Chondrocyte (in vitro differentiated cells): ENCODE data around the gene GTPBP4. TPM values are rescaled to one million over a fixed set of nuclear protein-coding genes. Genes with fewer than 3 reads are reported as not detected.

Experiments used
- DNase-seq: peaks from one replicate; pipeline ENCODE4 v3.0.0; 2021; ENCODE audit warnings: mixed read lengths, low spot score
- H3K27ac Mint-ChIP-seq: one replicate; pipeline ENCODE4 v1.8.0; 2021; ENCODE audit warnings: mild to moderate bottlenecking, moderate library complexity, mixed read lengths; ENCODE audit not compliant: unreplicated experiment
- H3K27me3 Mint-ChIP-seq: 2 replicates; pipeline ENCODE4 v1.8.0; 2021; ENCODE audit warnings: low read depth, mixed read lengths
- H3K36me3 Mint-ChIP-seq: 2 replicates; pipeline ENCODE4 v1.8.0; 2021; ENCODE audit warnings: low read depth, mixed read lengths
- H3K4me1 Mint-ChIP-seq: 2 replicates; pipeline ENCODE4 v1.8.0; 2021; ENCODE audit warnings: low read depth, mild to moderate bottlenecking, mixed read lengths
- H3K4me3 Mint-ChIP-seq: one replicate; pipeline ENCODE4 v1.8.0; 2021; ENCODE audit warnings: mild to moderate bottlenecking, moderate library complexity, mixed read lengths; ENCODE audit not compliant: unreplicated experiment
- H3K9me3 Mint-ChIP-seq: 2 replicates; pipeline ENCODE4 v1.8.0; 2021; ENCODE audit warnings: low read depth, mixed read lengths
- total RNA-seq: library from RNA; stranded (reverse); gene quantifications from 3 replicates; pipeline ENCODE4 v1.2.1, GENCODE V29; 2021
- TF ChIP-seq, protein P1 (sequence below): fragments of 200-600 bp; sonication (generic); IDR thresholded peaks from 2 replicates; pipeline ENCODE4 v1.5.0; 2021; ENCODE audit warnings: antibody characterized with exemption, mild to moderate bottlenecking, moderate library complexity

The GTPBP4 gene
- total RNA-seq, 1 donor from 2014 or later = 48.5 TPM

DNA sequence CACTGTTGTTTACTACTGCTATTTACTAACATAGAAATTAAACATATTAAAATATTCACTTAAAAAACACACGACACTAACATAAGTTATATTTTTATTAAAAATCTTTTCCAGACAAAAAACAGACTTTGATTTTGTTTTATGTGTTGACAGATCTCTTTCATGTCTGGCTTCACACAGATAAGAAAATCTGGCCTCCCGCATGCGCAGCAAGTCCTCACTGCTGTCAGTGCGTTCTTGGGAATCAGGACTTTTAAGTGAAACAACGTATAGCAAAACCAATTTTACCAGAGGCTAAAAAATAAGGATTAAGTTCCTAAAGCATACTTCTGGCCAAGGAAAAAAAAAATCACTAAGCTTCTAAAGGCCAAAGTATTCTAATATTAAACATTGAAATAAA is 61.9 kb downstream of the GTPBP4 start:
- Mint-ChIP-seq H3K4me3 (peak overlapping the region; percentile 93), H3K36me3 (no peaks in the 10 kb centered on the region), H3K27ac (peak overlapping the region; percentile 99), H3K27me3 (no peaks in the 10 kb centered on the region), H3K4me1 (peaks cover 66% of the 10 kb centered on the region), H3K9me3 (no peaks in the 10 kb centered on the region)
- no peak for DNase-seq
- TF ChIP-seq, protein P1, sequence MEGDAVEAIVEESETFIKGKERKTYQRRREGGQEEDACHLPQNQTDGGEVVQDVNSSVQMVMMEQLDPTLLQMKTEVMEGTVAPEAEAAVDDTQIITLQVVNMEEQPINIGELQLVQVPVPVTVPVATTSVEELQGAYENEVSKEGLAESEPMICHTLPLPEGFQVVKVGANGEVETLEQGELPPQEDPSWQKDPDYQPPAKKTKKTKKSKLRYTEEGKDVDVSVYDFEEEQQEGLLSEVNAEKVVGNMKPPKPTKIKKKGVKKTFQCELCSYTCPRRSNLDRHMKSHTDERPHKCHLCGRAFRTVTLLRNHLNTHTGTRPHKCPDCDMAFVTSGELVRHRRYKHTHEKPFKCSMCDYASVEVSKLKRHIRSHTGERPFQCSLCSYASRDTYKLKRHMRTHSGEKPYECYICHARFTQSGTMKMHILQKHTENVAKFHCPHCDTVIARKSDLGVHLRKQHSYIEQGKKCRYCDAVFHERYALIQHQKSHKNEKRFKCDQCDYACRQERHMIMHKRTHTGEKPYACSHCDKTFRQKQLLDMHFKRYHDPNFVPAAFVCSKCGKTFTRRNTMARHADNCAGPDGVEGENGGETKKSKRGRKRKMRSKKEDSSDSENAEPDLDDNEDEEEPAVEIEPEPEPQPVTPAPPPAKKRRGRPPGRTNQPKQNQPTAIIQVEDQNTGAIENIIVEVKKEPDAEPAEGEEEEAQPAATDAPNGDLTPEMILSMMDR = no peak

DNA sequence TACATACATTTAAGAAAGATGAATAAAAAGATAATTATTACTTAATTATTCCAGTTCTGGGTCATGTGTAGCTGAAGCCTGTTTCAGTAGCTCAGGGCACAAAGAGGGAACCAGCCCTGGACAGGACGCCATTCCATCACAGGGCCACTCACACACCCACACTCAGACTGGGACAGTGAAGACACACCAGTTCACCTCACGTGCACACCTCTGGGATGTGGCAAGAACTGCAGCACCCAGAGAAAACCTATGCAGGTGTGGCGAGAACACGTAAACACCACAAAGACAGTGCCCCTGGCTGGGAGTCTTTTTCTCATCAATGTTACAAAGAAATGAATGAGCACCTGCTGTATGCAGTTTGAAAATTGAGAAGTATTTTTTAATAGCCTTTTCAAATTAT is 62.3 kb downstream of the GTPBP4 start:
- Mint-ChIP-seq H3K4me3 (peak overlapping the region; percentile 38), H3K36me3 (no peaks in the 10 kb centered on the region), H3K4me1 (peaks cover 66% of the 10 kb centered on the region), H3K27ac (peak overlapping the region; percentile 86), H3K27me3 (no peaks in the 10 kb centered on the region), H3K9me3 (no peaks in the 10 kb centered on the region)
- TF ChIP-seq, protein P1 = no peak
- no peak for DNase-seq

- no peaks in the 10 kb centered on the region for H3K36me3 Mint-ChIP-seq
These were observed 66.5 kb downstream of the GTPBP4 start for GRCh38 chr10:1054684-1055083.

DNA sequence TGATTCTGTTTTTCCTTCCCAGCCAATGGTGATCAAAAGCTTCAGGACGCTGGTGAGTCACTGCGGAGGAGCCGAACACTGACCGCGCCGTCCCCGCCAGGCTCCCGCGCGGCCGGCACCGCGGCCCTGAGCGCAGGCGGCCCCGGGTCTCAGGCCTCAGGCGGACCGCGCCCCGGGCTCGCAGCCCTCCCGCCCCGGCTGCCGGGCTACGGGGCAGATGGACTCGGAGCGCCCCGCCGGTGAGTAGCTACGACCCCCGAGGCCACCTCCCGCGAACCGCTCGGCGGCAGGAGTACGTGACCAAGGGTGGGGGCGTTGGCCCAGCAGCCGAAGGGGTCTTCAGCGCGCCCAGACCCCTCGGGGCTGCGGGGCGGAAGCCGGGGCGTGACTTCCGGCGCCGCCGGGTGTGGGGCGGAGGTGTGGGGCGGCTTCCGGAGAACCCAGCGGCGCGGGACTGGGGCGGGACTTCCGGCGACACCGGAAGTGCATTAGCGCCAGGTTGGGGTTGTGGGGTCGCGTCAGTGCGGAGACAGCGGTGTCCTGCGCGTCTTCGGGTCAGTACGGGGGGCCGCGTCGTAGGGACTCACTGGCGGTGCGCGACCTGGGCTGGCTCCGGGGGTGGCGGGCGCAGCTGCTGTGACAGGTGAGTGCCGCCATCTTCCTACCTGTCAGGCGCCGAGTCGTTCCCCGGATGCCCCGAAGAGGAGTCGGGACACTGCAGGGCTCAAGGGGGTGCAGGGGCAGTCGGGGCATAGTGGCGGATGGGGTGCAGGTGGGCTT is 68.3 kb downstream of the GTPBP4 start, which contains the start of gene WDR37:
TSS of gene WDR37 (plus strand) at position 60 of the 780 bp plus-strand sequence. CDS start 15,771 bp downstream, outside the sequence.
- H3K27ac Mint-ChIP-seq = peak within 1 kb of the TSS; percentile 98
- no peaks in the 10 kb centered on the region for H3K36me3 Mint-ChIP-seq
- peak; percentile 96 for DNase-seq
- H3K9me3 Mint-ChIP-seq = no peaks in the 10 kb centered on the region
- TF ChIP-seq, protein P1 = no peak
- H3K27me3 Mint-ChIP-seq = no peaks in the 10 kb centered on the region
- peak within 1 kb of the TSS; percentile 96 for H3K4me3 Mint-ChIP-seq
- H3K4me1 Mint-ChIP-seq = peaks cover 59% of the 10 kb centered on the region

More at GRCh38 chr10:1054684-1055083, 66.5 kb downstream of the GTPBP4 start:
- TF ChIP-seq, protein P1 = no peak
- no peak for DNase-seq
- H3K27ac Mint-ChIP-seq = peak overlapping the region; percentile 86
- H3K27me3 Mint-ChIP-seq = no peaks in the 10 kb centered on the region
- H3K9me3 Mint-ChIP-seq = no peaks in the 10 kb centered on the region
- peak overlapping the region; percentile 96 for H3K4me3 Mint-ChIP-seq
- H3K4me1 Mint-ChIP-seq = peaks cover 67% of the 10 kb centered on the region

DNA sequence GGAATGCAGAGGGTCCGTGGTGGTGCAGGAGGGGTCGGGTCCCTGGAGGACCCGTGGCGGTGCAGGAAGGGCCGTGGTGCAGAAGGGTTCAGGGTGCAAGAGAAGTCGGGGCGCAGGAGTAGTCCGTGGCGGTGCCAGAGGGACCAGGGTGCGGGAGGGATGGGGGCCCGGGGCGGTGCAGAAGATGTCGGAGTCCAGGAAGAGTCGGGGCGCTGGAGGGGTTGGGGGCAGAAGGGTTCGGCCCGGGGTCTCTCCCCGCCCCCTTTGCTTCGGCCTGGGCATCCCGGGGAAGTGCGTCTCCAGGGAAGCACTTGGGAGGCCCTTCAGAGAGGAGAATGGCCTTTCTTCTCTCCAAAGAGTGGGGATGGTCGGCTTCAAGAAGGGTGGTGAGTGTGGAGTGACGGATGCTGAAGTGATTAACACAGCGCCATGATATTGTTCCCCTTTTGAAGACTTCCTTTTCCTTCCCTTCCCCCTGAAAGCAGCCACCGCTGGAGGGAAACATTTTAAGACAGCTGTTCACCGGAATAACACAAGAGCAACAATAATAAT is 68.9 kb downstream of the GTPBP4 start:
- TF ChIP-seq, protein P1 = no peak
- H3K36me3 Mint-ChIP-seq = no peaks in the 10 kb centered on the region
- H3K4me3 Mint-ChIP-seq = peak overlapping the region; percentile 89
- no peak for DNase-seq
- H3K27me3 Mint-ChIP-seq = no peaks in the 10 kb centered on the region
- no peaks in the 10 kb centered on the region for H3K9me3 Mint-ChIP-seq
- H3K4me1 Mint-ChIP-seq = peaks cover 60% of the 10 kb centered on the region
- peak overlapping the region; percentile 80 for H3K27ac Mint-ChIP-seq
